CD4-positive, alpha-beta T cell treated with Interleukin-21 for 1 hour (primary cell): Measurements from ENCODE around the gene STK33.

Experiments
- DNase-seq: peaks from one replicate; pipeline ENCODE4 v3.0.0-alpha.2; 2020

STK33 gene

DNA sequence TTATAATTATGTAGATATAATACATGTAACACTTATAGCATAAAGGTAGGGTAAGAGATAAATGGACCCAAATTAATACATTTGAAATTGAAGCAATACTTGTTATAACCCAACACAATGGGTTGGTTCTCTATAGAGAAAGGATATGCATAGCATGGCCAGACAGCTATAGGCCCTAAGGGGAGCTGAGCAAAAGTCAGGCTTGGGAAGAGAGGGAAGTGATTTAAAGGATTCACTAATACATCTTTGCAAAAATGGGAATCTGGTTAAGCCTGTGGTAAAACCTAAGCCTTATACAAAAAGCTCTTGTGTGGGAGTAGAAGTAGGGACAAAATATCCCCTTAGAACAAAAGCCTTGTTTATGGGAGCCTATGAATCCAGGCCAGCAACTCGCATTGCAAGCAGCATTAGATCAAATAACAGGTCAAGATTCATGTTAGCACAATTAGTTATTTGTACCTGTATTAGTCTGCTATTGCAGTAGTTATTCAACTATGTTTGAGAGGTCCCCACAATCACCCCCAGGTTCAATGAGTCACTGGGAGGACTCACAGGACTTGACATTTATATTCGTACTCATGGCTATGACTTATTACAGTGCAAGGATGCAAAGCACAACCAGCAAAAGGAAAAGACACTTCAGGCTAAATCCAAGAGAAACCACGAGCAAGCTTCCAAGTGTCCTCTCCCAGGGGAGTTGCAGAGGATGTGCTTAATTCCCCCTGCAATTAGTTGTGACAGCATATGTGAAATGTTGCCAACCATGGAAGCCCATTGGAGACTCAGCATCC, 185.7 kb downstream of the STK33 start:
- no peak for DNase-seq

DNA sequence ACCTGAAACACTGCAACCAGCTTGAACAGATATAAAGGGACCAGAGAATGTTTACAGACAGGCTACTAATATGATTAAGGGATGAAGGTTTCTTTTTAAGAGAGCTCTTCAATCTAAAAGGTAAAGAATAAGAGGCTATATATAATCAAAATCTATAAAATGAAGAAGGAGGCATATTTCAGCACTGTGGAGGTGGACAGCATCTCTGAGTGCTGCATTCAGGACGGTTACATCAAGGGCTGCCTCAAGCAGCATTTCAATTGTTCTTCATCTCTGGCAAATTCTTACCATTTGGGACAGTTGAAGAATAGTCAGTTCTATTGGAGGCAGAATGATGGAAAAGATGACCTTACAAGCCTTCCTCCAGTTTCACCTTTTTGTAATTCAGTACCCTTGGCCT, 190.7 kb downstream of the STK33 start:
- DNase-seq = no peak

DNA sequence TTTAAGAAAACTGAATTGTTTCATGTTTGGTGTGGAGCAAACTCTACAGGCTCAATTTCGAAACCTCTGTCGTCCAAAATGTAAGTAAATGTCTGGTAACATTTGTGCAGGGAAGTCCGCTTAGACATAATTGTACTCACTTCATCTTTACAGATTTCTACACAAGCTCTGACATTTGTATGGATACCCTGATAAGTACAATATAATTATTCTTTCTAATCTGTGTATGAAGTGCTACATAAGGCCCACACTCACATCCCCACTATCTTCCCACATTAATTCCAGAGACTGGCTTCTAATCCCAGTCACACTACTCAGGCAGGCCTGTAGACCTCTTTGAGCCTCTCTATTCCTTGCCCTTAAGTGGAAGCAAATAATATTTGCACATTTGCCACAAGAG, 201.1 kb downstream of the STK33 start:
- no peak for DNase-seq

DNA sequence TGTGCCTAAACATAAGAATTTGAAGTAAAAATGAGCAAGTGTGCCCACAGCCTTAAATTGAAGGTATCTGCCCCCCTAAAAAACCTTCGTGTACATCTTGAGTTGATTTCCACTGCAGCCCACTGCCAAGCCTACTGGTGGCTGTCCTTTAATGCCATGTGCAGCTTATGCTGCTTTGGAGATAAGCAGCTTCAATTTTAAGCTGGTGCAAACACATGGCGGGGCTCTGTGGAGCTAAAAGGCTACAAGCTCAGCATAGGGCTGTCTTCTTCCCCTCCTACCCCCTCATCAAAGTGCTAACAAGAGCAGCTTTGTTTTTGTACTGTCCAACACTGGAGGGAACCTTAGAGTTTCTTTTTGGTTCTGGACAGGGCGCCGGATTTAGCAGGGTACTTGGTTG, 201.9 kb downstream of the STK33 start:
- DNase-seq = no peak

DNA sequence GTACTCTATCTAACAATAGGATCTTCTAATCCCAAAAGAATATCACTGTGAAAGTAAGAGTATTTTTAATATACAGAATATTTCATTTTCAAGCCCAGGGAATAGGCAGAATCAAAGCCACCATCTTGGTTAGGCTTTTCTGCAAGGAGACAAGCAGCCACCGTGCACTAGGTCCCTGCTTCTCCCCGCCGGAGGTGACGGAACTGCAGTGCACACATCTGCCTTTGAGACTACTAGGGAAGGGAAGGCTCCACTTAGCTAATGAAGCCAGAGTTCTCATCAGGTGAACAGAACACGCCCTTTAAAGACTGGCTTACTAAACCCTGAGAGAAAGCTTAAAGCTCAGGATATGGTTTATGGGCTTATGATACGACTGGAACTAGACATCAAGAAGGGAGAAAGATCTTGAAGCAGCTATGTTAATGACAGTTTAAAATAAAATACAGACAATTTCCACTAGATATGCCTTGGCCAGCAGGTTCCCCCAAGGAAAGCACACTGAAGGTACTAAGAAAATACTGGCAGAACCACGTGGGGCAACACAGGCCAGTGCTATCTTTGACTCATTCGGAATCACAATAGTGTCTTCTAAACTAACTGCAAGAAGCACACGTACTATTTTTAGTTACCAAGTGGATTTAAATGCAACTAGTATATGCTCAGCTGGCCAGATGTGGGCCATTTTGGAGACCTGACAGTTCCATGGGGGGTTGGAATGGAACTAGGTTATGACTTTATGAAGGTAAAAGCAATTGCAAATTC, 203.0 kb downstream of the STK33 start:
- DNase-seq = no peak

DNA sequence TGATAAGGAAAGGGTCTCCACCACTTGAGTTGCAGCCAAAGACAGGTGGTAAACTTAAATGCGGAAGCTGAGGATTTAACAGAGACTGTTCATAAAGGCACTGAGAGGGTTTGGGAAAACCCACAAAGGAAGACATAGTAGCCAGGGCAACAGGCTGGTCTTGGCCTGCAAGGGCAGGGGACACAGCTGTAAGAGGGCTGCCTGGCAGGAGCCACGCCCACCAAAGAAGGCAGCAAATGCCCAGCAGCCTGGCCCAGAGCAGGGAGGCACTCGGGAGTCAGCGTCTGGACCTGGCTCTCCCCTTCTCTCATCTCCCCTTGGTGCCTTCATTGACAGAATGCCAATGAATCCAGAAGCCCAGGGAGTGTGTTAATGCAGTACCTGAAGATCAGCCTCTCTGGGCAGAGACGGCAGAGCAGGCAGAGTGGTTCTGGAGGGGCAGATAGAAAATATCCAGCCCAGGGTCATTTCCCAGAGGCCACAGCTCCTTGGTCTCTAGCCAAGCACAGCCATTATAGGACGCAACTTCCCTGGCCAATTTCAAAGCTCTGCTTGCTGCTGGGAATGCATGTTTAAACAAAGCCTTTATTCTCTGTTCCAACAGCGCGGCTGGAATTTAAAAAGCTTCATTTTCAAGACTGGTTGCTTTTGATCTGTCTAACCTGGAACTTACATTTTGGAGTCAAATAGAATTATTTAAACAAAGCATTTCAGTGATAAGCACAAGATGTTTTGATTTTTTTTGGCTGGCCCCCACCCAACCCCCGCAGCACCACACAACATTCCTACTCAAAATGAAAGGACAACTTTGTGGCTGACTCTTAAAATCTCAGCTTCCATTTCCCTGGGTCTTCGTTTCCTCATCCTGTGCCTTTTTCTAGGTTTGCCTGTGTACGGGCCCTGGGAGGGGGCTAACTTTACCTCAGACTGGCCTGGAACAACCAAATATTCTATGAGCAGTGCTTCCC, 204.7 kb downstream of the STK33 start:
- DNase-seq = no peak

DNA sequence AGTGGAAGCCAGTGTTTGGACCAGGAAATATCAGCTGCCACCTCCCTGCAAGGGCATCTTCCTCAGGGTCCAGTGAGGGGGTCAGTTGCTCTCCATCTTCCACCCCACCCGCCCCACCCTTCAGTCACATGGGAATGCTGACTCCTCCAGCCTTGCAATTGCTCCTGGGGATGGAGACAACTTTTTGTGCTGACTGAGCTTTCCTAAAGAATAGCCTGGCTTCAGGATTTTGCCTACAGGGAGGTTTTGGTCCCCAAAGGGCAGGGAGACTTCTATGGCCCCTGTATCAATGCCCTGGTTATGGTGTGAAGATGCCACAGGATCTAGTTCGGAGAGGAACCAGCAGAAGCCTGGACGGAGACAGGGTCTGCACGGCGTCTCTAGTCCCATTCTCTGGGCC, 206.3 kb downstream of the STK33 start:
- no peak for DNase-seq

DNA sequence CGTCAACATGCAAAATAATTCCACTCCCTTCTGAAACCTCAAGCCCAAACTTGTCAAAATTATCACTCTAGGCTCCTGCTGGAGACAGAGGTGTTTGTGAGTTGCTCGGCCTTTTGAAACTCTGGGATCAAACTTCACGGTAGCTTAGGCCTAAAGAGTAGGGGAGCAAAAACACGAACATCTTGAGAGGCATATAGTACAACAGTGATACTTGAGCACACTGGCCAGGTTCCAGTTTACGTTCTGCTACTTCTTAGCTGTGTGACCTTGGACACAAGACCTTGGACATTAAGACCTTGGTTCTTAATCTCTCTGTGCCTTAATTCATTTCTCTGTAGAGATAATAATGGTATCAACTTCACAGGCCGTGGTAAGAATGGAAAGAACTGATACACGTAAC, 206.9 kb downstream of the STK33 start:
- no peak for DNase-seq

DNA sequence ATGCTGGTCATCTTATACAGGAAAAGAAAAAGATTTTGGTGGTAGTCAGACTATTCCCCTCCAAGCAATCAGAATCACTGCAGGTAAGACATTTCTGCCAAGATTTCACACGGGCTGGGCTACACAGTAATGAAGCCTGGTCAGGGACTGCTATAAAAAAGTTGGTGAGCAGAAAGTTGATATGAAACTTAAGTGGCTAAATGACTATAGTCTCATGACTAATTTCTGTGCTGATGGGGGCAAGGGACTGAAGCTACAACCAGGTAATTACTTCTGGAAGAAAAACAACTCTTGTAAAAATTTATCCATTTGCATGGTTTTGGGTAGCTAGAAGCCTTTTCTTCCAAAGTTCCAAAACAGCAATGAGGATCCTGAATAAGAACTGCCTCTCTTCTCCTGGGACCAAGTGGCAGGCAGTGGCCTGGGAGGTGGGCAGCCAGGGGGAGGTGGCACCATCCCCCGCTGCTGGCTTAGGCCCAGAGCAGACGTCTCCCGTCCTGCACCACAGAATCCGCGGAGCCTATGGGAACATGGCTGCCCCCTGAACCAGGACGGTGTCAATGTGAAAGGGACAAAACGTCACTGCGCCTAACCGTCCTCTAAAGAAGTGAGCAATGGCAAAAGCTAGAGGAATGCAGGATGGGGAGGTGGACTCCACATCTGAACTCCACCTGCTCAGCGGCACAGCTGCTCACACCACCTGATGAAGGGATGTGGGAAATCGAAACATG, 207.7 kb downstream of the STK33 start:
- no peak for DNase-seq

DNA sequence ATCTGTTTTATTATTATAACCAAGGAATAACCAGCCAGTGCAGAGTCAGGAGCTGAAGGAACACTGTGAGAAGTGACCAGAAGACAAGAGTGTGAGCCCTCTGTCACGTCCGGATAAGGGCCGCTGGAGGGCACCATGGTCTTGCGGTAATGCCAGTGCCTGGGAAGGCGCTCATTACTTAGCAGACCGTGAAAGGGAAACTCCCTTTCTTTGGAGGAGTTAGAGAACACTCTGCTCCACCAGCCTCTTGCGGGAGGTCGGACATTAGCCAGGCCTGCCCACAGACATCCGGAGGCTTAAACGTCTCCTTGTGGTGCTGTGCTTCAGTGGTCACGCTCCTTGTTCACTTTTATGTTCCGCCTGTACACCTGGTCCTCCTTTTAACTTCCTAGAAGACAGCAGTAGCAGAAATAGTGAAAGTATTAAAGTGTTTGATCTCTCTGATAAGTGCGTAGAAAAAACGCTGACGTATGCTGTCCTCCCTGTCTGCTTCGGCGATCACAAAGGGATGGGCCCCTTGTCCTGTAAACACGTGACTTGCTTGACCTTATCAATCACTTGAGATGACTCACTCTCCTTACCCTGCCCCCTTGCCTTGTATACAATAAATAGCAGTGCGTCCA, 209.7 kb downstream of the STK33 start:
- DNase-seq = no peak

DNA sequence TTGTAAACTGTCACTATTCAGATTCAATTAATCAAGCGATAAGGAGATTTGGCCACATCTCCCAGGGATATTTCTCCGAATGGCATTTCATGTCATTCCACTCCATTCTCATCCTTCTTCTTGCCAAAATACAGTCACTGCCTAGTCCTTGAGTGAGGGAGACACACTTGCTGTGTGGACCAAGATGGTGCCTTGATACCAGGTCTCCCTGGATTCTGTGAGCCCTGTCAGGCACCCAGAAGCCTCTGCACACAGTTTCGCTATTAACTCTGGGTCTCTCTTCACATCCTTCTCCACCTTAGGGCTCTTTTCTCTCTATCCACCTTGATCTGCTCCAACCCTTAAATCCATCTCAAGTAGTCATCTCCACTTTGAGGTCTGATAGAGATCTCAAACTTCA, 210.4 kb downstream of the STK33 start:
- no peak for DNase-seq

DNA sequence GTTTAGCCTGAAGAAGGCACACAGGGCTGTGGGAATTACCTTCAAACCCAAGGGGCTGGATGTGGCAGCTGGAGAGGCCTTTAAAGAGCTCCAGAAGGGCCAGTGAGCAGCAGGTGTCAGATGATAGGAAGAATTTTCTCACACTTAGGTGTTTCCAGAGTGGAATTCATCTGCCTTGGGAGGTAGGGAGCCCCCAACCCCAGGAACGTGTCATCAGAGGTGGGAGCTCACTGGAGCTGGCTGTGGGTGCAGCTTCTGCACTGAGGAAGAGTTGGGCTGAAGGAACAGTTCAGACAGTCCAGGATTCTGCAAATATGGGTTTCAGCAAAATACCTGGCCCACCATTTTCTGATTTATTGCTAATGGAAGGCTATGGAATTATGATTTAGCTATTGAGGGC, 210.8 kb downstream of the STK33 start:
- no peak for DNase-seq

DNA sequence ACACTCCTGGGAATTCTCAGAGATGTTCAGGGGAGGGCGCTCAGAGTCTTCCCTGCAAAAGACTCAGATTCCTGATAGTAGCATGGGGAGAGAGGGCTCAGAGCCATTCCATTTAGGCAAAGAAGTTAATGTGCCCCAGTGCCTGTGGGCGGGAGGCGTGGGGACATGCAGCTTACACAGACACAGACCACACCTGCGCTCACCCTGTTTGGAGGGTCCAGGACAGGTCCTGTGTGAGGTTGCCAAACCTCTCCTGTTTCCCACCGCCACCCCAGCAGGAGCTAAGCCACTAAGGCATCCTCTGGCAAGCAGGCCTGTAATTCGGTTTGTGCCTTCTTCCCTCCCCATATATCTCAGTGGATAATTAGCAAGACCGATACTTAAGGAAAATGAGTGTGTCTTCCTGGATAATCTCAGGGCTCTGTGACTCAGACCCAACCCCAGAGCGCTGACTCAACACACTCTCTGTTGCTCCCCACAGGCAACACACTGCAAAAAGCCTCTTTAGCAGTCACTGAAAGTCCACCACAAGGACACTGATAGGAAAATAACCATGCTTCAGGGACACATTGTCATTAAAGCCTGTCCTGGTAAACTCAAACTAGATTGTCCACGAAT, 211.5 kb downstream of the STK33 start:
- no peak for DNase-seq

DNA sequence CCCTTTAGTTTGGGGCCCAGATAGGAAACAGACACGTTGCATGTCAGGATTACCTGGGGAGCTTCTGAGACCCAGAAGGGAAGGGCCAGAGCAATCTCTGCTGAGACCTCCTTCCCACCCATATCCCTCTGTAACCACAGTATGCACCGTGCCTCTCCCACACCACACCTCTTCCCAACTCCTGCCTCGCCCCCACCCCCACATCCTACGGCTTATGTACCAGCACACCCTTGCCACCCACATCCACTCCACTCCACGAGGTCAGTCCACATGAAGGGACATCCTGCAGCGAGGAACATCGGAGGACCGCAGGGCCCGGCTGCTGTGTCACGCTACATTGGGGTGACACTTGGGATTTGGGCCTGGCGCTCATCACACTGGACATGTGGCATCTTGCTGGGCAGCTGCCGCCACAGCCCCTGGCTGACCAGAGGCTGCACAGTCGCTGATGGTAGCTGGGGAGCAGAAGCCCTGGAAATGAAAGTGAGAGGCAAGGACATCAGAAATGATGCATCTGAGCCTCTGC, 212.1 kb downstream of the STK33 start:
- DNase-seq = no peak

DNA sequence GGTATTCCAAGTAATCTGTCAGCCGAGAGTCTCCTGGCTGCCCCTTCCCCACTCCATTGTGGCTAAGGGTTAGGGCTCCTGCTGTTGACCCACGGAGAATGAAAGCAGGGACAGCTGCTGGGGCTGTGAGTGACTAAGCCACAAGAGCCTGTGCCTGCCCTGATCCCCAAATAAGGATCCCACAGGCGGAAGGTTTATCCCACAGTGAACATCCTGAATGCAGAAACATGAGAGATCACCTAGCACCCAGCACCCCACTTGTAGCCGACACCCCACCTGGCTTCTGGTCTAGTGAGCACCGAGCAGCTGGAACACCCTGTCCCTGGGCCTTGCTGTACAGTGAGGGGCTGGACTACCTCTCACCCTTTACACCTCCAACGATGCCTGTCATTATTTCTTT, 212.7 kb downstream of the STK33 start:
- no peak for DNase-seq

DNA sequence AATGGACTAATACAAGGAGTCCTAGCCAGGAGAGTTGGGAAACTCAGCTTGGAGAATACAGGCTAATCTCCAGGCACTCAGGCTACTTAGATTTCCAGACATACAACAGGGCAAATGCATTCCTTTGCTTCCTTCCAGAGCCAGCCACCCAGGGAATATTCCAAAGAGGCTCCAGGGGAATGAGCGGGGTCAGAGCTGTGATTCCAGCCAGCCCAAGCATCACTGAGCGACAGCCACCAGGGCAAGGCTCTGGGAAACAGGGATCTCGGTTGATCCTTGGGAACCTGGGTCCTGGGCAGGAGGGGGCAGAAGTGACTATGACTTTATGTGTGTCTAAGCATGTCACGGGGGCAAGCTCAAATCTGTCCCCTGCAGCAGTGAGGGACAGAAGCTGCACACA, 218.1 kb downstream of the STK33 start:
- no peak for DNase-seq

DNA sequence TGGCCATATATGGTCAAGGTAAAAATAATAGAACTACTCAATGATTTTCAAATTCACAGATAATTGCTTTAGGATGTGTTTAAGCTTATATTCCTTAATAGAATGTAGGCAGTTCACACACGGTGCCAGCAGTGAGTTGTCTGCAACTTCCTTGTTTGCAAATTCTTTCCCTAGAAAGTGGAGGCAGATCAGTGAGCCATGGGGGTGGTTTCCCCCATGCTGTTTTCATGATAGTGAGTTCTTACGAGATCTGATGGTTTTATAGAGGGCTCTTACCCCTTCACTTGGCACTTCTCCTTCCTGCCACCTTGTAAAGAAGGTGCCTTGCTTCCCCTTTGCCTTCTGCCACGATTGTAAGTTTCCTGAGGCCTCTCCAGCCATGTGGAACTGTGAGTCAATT, 218.6 kb downstream of the STK33 start:
- DNase-seq = no peak

DNA sequence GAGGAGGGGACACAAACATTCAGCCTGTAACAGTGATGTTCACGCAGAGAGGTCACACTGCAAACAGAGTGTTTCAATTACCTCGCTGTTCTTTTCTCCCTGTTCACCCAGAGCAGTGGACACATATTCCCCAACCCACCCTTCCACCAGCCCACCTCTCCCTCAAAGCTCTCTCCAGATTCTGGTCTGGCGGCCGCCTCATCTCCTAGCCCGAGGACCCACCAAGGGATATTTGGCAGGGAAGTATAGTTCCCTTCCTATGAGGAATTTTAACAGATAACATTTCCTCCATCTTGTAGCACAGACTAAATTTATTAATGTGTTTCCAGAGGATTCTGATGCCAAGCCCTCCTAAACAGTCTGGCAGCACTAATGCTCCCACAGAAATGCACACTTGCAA, 219.3 kb downstream of the STK33 start:
- DNase-seq = no peak

DNA sequence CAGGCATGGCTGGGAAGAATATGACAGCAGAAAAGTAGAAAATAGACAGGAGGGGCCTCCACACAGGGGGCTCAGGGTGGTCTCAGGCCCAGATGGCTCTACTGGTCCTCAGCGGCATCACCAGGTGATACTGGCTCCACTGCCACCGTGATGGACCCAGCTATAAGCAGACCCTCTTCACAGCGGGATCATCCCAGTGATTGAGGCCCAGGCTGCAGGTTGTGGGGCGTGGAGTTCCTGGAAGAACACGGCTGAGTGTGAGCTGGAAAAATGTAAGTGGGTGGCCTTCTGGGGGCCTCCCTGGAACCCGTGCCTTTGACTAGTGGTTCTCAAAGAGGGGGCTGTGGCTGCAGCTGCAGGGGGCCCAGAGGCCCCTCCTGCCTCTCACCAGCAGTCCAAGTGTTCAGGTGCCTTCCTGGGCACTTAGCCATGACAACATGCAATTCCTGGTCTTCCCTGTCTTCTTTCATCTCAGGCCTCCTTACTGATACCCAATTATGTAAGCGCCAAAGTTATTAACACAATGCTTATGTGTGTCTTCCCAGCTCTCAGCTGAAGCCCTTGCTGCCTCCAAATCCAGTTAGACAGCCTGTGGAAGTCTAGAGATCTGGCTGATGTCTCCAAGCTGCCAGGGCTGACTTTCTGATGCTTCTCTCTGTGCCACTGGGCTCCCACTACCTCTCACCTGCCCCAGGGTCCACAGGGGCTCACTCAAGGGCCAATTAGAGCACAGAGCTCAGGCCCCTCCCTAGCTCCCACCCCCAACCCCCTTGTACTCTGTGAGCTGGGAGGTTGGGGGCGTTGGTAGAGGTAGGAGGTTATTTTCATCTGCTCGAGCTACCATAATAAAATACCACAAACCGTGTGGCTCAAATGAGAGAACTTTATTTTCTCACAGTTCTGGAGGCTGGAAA, 220.3 kb downstream of the STK33 start:
- DNase-seq = no peak

DNA sequence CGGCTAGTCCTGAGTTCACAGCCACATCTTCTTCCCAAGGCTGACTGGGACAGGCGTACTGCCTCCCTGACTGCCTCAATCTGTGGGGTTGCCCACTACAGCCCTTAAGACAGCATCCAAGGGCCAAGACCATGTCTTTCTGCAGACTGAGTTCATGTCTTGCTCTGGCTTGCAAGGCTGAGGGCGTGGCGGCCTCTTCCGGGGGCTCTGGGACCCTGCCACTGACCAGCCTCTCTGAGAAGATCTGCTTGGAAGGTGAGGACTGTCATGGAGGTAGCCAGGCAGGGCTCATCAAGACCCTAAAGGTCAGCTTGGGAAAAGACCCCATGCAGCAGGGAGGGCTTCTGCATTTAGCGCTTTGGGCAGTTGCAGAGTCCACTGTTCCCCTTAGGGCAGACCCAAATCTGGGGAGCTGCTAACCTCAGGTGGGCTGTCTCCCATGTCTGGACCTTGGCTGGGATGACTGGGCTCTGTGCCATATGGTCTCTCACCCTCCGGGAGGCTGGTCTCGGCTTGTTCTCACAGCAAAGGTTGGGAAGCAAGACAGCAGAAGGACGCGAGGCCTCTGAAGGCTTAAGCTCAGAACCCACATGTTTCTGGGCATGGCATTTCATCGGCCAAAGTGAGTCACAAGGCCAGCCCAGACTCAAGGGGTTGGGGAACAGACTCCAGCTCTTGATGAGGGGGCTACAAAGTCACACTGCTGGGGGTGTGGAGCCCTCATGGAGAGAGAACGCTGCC, 221.2 kb downstream of the STK33 start:
- DNase-seq = no peak
